Renal pelvis (tissue), 12 donors: ENCODE results near the gene ABRACL. TPM values are rescaled to one million over a fixed set of nuclear protein-coding genes. Genes with fewer than 3 reads are reported as not detected.
"Not testable (repeated sequence)": the region's sequence is repeated elsewhere in the genome, so short reads cannot be mapped to it uniquely, and the experiment has no call there.

Experiments
- DNase-seq: peaks from one replicate; pipeline ENCODE4 v3.0.0-alpha.2; 2013
- long read RNA-seq, 16 experiments: transcript quantifications; one replicate each; lab custom pipeline, GENCODE V29; 2026
- polyA plus RNA-seq, 3 donors: library from polyadenylated mRNA; unstranded; fragments of 120-200 nt; gene quantifications; one replicate each; pipeline ENCODE4 v1.2.1, GENCODE V29; 2013; ENCODE audit not compliant: insufficient read length in 3 of 3

ABRACL gene
- polyA plus RNA-seq, result 10 to 100 TPM; 43.4 to 47.9 (median 43.9) TPM
- long read RNA-seq, donor 1, transcript ABRACL-201 (3 exons, 845 nt), result major isoform, 26 of 26 reads
- long read RNA-seq, donor 1, partial matches to known transcripts, result 0 of 26 reads
- long read RNA-seq, donor 1, other reads (novel, unspliced or antisense), result 0 of 26 reads
- long read RNA-seq, donor 2, transcript ABRACL-201 (3 exons, 845 nt), result major isoform, 41 of 52 reads
- long read RNA-seq, donor 2, partial matches to known transcripts, result 11 of 52 reads
- long read RNA-seq, donor 2, other reads (novel, unspliced or antisense), result 0 of 52 reads
- long read RNA-seq, donor 3, transcript ABRACL-201 (3 exons, 845 nt), result major isoform, 32 of 33 reads
- long read RNA-seq, donor 3, partial matches to known transcripts, result 0 of 33 reads
- long read RNA-seq, donor 3, other reads (novel, unspliced or antisense), result 0 of 33 reads
- long read RNA-seq, donor 4, transcript ABRACL-201 (3 exons, 845 nt), result major isoform, 41 of 51 reads
- long read RNA-seq, donor 4, partial matches to known transcripts, result 10 of 51 reads
- long read RNA-seq, donor 4, other reads (novel, unspliced or antisense), result 0 of 51 reads
- long read RNA-seq, donor 5, transcript ABRACL-201 (3 exons, 845 nt), result major isoform, 28 of 29 reads
- long read RNA-seq, donor 5, partial matches to known transcripts, result 0 of 29 reads
- long read RNA-seq, donor 5, other reads (novel, unspliced or antisense), result 0 of 29 reads
- long read RNA-seq, donor 6, transcript ABRACL-201 (3 exons, 845 nt), result major isoform, 12 of 12 reads
- long read RNA-seq, donor 6, partial matches to known transcripts, result 0 of 12 reads
- long read RNA-seq, donor 6, other reads (novel, unspliced or antisense), result 0 of 12 reads
- long read RNA-seq, donor 7, transcript ABRACL-201 (3 exons, 845 nt), result major isoform, 37 of 55 reads
- long read RNA-seq, donor 7, partial matches to known transcripts, result 18 of 55 reads
- long read RNA-seq, donor 7, other reads (novel, unspliced or antisense), result 0 of 55 reads
- long read RNA-seq, donor 8, transcript ABRACL-201 (3 exons, 845 nt), result major isoform, 7 of 13 reads
- long read RNA-seq, donor 8, partial matches to known transcripts, result 6 of 13 reads
- long read RNA-seq, donor 8, other reads (novel, unspliced or antisense), result 0 of 13 reads
- long read RNA-seq, donor 9, transcript ABRACL-201 (3 exons, 845 nt), result major isoform, 45 of 57 reads
- long read RNA-seq, donor 9, partial matches to known transcripts, result 12 of 57 reads
- long read RNA-seq, donor 9, other reads (novel, unspliced or antisense), result 0 of 57 reads
- long read RNA-seq, donor 10, transcript ABRACL-201 (3 exons, 845 nt), result major isoform, 27 of 28 reads
- long read RNA-seq, donor 10, partial matches to known transcripts, result 0 of 28 reads
- long read RNA-seq, donor 10, other reads (novel, unspliced or antisense), result 0 of 28 reads
- long read RNA-seq, donor 11, transcript ABRACL-201 (3 exons, 845 nt), result major isoform, 16 of 30 reads
- long read RNA-seq, donor 11, partial matches to known transcripts, result 14 of 30 reads
- long read RNA-seq, donor 11, other reads (novel, unspliced or antisense), result 0 of 30 reads
- long read RNA-seq, donor 12, transcript ABRACL-201 (3 exons, 845 nt), result major isoform, 27 of 33 reads
- long read RNA-seq, donor 12, partial matches to known transcripts, result 6 of 33 reads
- long read RNA-seq, donor 12, other reads (novel, unspliced or antisense), result 0 of 33 reads
- long read RNA-seq, donor 13, transcript ABRACL-201 (3 exons, 845 nt), result major isoform, 18 of 19 reads
- long read RNA-seq, donor 13, partial matches to known transcripts, result 0 of 19 reads
- long read RNA-seq, donor 13, other reads (novel, unspliced or antisense), result 0 of 19 reads
- long read RNA-seq, donor 14, transcript ABRACL-201 (3 exons, 845 nt), result major isoform, 50 of 78 reads
- long read RNA-seq, donor 14, partial matches to known transcripts, result 28 of 78 reads
- long read RNA-seq, donor 14, other reads (novel, unspliced or antisense), result 0 of 78 reads
- long read RNA-seq, donor 15, transcript ABRACL-201 (3 exons, 845 nt), result major isoform, 39 of 47 reads
- long read RNA-seq, donor 15, partial matches to known transcripts, result 8 of 47 reads
- long read RNA-seq, donor 15, other reads (novel, unspliced or antisense), result 0 of 47 reads
- long read RNA-seq, donor 16, transcript ABRACL-201 (3 exons, 845 nt), result major isoform, 41 of 41 reads
- long read RNA-seq, donor 16, partial matches to known transcripts, result 0 of 41 reads
- long read RNA-seq, donor 16, other reads (novel, unspliced or antisense), result 0 of 41 reads

- DNase-seq, result peak; percentile 77
Observed at GRCh38 chr6:139028658-139029469, at the start of gene ABRACL. Gene ABRACL, plus strand, starts transcription at chr6:139028745. Its CDS starts 5,416 bp downstream, at chr6:139034161.

GRCh38 chr6:138979365-138979764, 49.2 kb upstream of the ABRACL start:
- DNase-seq, result no peak

- DNase-seq, result no peak
Observed at GRCh38 chr6:138979813-138980668, 48.5 kb upstream of the ABRACL start.

GRCh38 chr6:138981416-138981815, 47.1 kb upstream of the ABRACL start:
- DNase-seq, result no peak

GRCh38 chr6:138986578-138986977, 42.0 kb upstream of the ABRACL start:
- DNase-seq, result no peak

GRCh38 chr6:138987080-138987642, 41.4 kb upstream of the ABRACL start:
- peak; percentile 20 for DNase-seq

- DNase-seq, result peak; percentile 92
Observed at GRCh38 chr6:138987643-138988468, 40.7 kb upstream of the ABRACL start, which contains the start of gene REPS1. Gene REPS1, minus strand, starts transcription at chr6:138988253. Its CDS starts 571 bp downstream, at chr6:138987682.

- DNase-seq, result no peak
Observed at GRCh38 chr6:138988469-138988834, 40.1 kb upstream of the ABRACL start.

GRCh38 chr6:138989098-138989983, 39.2 kb upstream of the ABRACL start:
- no peak for DNase-seq

- DNase-seq, result no peak
Observed at GRCh38 chr6:138991206-138991605, 37.3 kb upstream of the ABRACL start.

GRCh38 chr6:138992965-138993364, 35.6 kb upstream of the ABRACL start:
- not testable (repeated sequence) for DNase-seq

GRCh38 chr6:138993410-138993809, 35.1 kb upstream of the ABRACL start:
- not testable (repeated sequence) for DNase-seq

- DNase-seq, result no peak
Observed at GRCh38 chr6:138996524-138996923, 32.0 kb upstream of the ABRACL start.

- no peak for DNase-seq
Observed at GRCh38 chr6:138997136-138997535, 31.4 kb upstream of the ABRACL start.
